ENCODE data around the gene CNNM2.

Gene CNNM2

GRCh38 chr10:103013416-103013815 is 95.3 kb downstream of the CNNM2 start:
- TF ChIP-seq TAF1 (IDR thresholded peaks at IDR 0.05; ENCODE audit: borderline replicate concordance, low read depth, low read length) = no peak
- TF ChIP-seq POLR2AphosphoS5 (IDR thresholded peaks at IDR 0.05; ENCODE audit: low read depth, low read length) = no peak
- TF ChIP-seq POLR2A (IDR thresholded peaks at IDR 0.05; ENCODE audit: low read depth, low read length) = no peak
- FAIRE-seq (no peak), DNase-seq (ENCODE audit: insufficient read length) (no peak)

- no peak for TF ChIP-seq TAF1 (IDR thresholded peaks at IDR 0.05; ENCODE audit: borderline replicate concordance, low read depth, low read length)
- TF ChIP-seq POLR2AphosphoS5 (IDR thresholded peaks at IDR 0.05; ENCODE audit: low read depth, low read length) = no peak
- no peak for TF ChIP-seq POLR2A (IDR thresholded peaks at IDR 0.05; ENCODE audit: low read depth, low read length)
- no peak for DNase-seq (ENCODE audit: insufficient read length)
- no peak for FAIRE-seq
These were observed 101.3 kb downstream of the CNNM2 start for GRCh38 chr10:103019425-103019824.

- no peak for TF ChIP-seq POLR2AphosphoS5 (IDR thresholded peaks at IDR 0.05; ENCODE audit: low read depth, low read length)
- TF ChIP-seq POLR2A (IDR thresholded peaks at IDR 0.05; ENCODE audit: low read depth, low read length) = no peak
- TF ChIP-seq TAF1 (IDR thresholded peaks at IDR 0.05; ENCODE audit: borderline replicate concordance, low read depth, low read length) = no peak
- FAIRE-seq = no peak
These were observed 103.2 kb downstream of the CNNM2 start for GRCh38 chr10:103021150-103021899.

GRCh38 chr10:103021900-103022293 is 103.8 kb downstream of the CNNM2 start:
- FAIRE-seq (no peak), DNase-seq (ENCODE audit: insufficient read length) (no peak)
- no peak for TF ChIP-seq TAF1 (IDR thresholded peaks at IDR 0.05; ENCODE audit: borderline replicate concordance, low read depth, low read length)
- no peak for TF ChIP-seq POLR2AphosphoS5 (IDR thresholded peaks at IDR 0.05; ENCODE audit: low read depth, low read length)
- TF ChIP-seq POLR2A (IDR thresholded peaks at IDR 0.05; ENCODE audit: low read depth, low read length) = no peak

More at GRCh38 chr10:103021150-103021899, 103.2 kb downstream of the CNNM2 start:
- DNase-seq (ENCODE audit: insufficient read length) = no peak

- no peak for DNase-seq (ENCODE audit: insufficient read length)
- no peak for TF ChIP-seq TAF1 (IDR thresholded peaks at IDR 0.05; ENCODE audit: borderline replicate concordance, low read depth, low read length)
- no peak for TF ChIP-seq POLR2A (IDR thresholded peaks at IDR 0.05; ENCODE audit: low read depth, low read length)
- TF ChIP-seq POLR2AphosphoS5 (IDR thresholded peaks at IDR 0.05; ENCODE audit: low read depth, low read length) = no peak
- FAIRE-seq = no peak
These were observed 107.6 kb downstream of the CNNM2 start for GRCh38 chr10:103025696-103026095.

GRCh38 chr10:103038570-103038969 is 120.5 kb downstream of the CNNM2 start:
- DNase-seq (ENCODE audit: insufficient read length) (no peak), FAIRE-seq (no peak)
- TF ChIP-seq POLR2A (IDR thresholded peaks at IDR 0.05; ENCODE audit: low read depth, low read length) (no peak), POLR2AphosphoS5 (IDR thresholded peaks at IDR 0.05; ENCODE audit: low read depth, low read length) (no peak), TAF1 (IDR thresholded peaks at IDR 0.05; ENCODE audit: borderline replicate concordance, low read depth, low read length) (no peak)

- TF ChIP-seq POLR2A (IDR thresholded peaks at IDR 0.05; ENCODE audit: low read depth, low read length) = no peak
- no peak for TF ChIP-seq POLR2AphosphoS5 (IDR thresholded peaks at IDR 0.05; ENCODE audit: low read depth, low read length)
- no peak for TF ChIP-seq TAF1 (IDR thresholded peaks at IDR 0.05; ENCODE audit: borderline replicate concordance, low read depth, low read length)
- FAIRE-seq = no peak
- no peak for DNase-seq (ENCODE audit: insufficient read length)
These were observed 122.3 kb downstream of the CNNM2 start for GRCh38 chr10:103040418-103040817.

- DNase-seq (ENCODE audit: insufficient read length) (no peak), FAIRE-seq (no peak)
- TF ChIP-seq POLR2A (IDR thresholded peaks at IDR 0.05; ENCODE audit: low read depth, low read length) = no peak
- TF ChIP-seq TAF1 (IDR thresholded peaks at IDR 0.05; ENCODE audit: borderline replicate concordance, low read depth, low read length) = no peak
- TF ChIP-seq POLR2AphosphoS5 (IDR thresholded peaks at IDR 0.05; ENCODE audit: low read depth, low read length) = no peak
These were observed 123.3 kb downstream of the CNNM2 start for GRCh38 chr10:103041391-103041790.

GRCh38 chr10:103042129-103042528 is 124.0 kb downstream of the CNNM2 start:
- peak; percentile 51 for FAIRE-seq
- no peak for DNase-seq (ENCODE audit: insufficient read length)
- TF ChIP-seq TAF1 (IDR thresholded peaks at IDR 0.05; ENCODE audit: borderline replicate concordance, low read depth, low read length) (no peak), POLR2A (IDR thresholded peaks at IDR 0.05; ENCODE audit: low read depth, low read length) (no peak), POLR2AphosphoS5 (IDR thresholded peaks at IDR 0.05; ENCODE audit: low read depth, low read length) (no peak)

- FAIRE-seq = peak; percentile 53
- no peak for TF ChIP-seq POLR2A (IDR thresholded peaks at IDR 0.05; ENCODE audit: low read depth, low read length)
- no peak for TF ChIP-seq POLR2AphosphoS5 (IDR thresholded peaks at IDR 0.05; ENCODE audit: low read depth, low read length)
- no peak for TF ChIP-seq TAF1 (IDR thresholded peaks at IDR 0.05; ENCODE audit: borderline replicate concordance, low read depth, low read length)
- no peak for DNase-seq (ENCODE audit: insufficient read length)
These were observed 124.8 kb downstream of the CNNM2 start for GRCh38 chr10:103042908-103043307.

GRCh38 chr10:103044942-103045489 is 126.9 kb downstream of the CNNM2 start:
- no peak for DNase-seq (ENCODE audit: insufficient read length)
- TF ChIP-seq POLR2AphosphoS5 (IDR thresholded peaks at IDR 0.05; ENCODE audit: low read depth, low read length) (no peak), POLR2A (IDR thresholded peaks at IDR 0.05; ENCODE audit: low read depth, low read length) (no peak), TAF1 (IDR thresholded peaks at IDR 0.05; ENCODE audit: borderline replicate concordance, low read depth, low read length) (no peak)
- no peak for FAIRE-seq

GRCh38 chr10:103045961-103046360 is 127.9 kb downstream of the CNNM2 start:
- FAIRE-seq (no peak), DNase-seq (ENCODE audit: insufficient read length) (no peak)
- TF ChIP-seq TAF1 (IDR thresholded peaks at IDR 0.05; ENCODE audit: borderline replicate concordance, low read depth, low read length) (no peak), POLR2AphosphoS5 (IDR thresholded peaks at IDR 0.05; ENCODE audit: low read depth, low read length) (no peak), POLR2A (IDR thresholded peaks at IDR 0.05; ENCODE audit: low read depth, low read length) (no peak)
